ENCODE results near the gene ARHGAP10. TPM values are rescaled to one million over a fixed set of nuclear protein-coding genes. Genes with fewer than 3 reads are reported as not detected.

ARHGAP10 gene
- total RNA-seq, 1 donor from 2014 or later: 20.2 TPM

GRCh38 chr4:148041606-148042329 is 309.9 kb downstream of the ARHGAP10 start:
- Histone ChIP-seq H4K20me1 (ENCODE audit: low read depth) (no peaks in the 10 kb centered on the region), H3K27me3 (no peaks in the 10 kb centered on the region), H3K4me1 (no peaks in the 10 kb centered on the region), H3K9ac (no peak overlapping the region), H3F3A (ENCODE audit: low read depth) (no peaks in the 10 kb centered on the region), H3K9me3 (ENCODE audit: low read depth) (no peaks in the 10 kb centered on the region), H3K27ac (no peak overlapping the region), H3K79me2 (ENCODE audit: low read depth) (no peaks in the 10 kb centered on the region), H3K4me3 (no peak overlapping the region), H3K36me3 (no peaks in the 10 kb centered on the region), H3K4me2 (no peak overlapping the region), H2AFZ (replicated peaks) (no peak overlapping the region)
- H3K4me1 Mint-ChIP-seq: peaks cover 2% of the 10 kb centered on the region
- H3K9me3 Mint-ChIP-seq: no peaks in the 10 kb centered on the region
- TF ChIP-seq EZH2 (IDR thresholded peaks at IDR 0.05) (no peak), CTCF (IDR thresholded peaks at IDR 0.05) (no peak), EZH2phosphoT487 (IDR thresholded peaks at IDR 0.05) (no peak)
- no peak overlapping the region for H3K4me3 Mint-ChIP-seq
- H3K36me3 Mint-ChIP-seq: no peaks in the 10 kb centered on the region
- no peak for DNase-seq (ENCODE audit: low spot score)
- peaks cover 3% of the 10 kb centered on the region for H3K27me3 Mint-ChIP-seq (ENCODE audit: insufficient read depth, low read depth)
- H3K27ac Mint-ChIP-seq: no peak overlapping the region

GRCh38 chr4:148044089-148044911 is 312.4 kb downstream of the ARHGAP10 start:
- H3K27ac Mint-ChIP-seq: no peak overlapping the region
- H3K36me3 Mint-ChIP-seq: peaks cover 5% of the 10 kb centered on the region
- TF ChIP-seq EZH2 (IDR thresholded peaks at IDR 0.05) (no peak), CTCF (IDR thresholded peaks at IDR 0.05) (no peak), EZH2phosphoT487 (IDR thresholded peaks at IDR 0.05) (no peak)

GRCh38 chr4:148044912-148045352 is 313.0 kb downstream of the ARHGAP10 start:
- Histone ChIP-seq H3K36me3 (no peaks in the 10 kb centered on the region), H2AFZ (replicated peaks) (no peak overlapping the region), H3K4me3 (no peak overlapping the region), H3K79me2 (ENCODE audit: low read depth) (no peaks in the 10 kb centered on the region), H4K20me1 (ENCODE audit: low read depth) (no peaks in the 10 kb centered on the region), H3K9ac (no peak overlapping the region), H3K4me2 (no peak overlapping the region), H3F3A (ENCODE audit: low read depth) (no peaks in the 10 kb centered on the region), H3K9me3 (ENCODE audit: low read depth) (no peaks in the 10 kb centered on the region), H3K4me1 (no peaks in the 10 kb centered on the region), H3K27me3 (no peaks in the 10 kb centered on the region), H3K27ac (no peak overlapping the region)
- peaks cover 2% of the 10 kb centered on the region for H3K4me1 Mint-ChIP-seq
- H3K27me3 Mint-ChIP-seq (ENCODE audit: insufficient read depth, low read depth): peaks cover 3% of the 10 kb centered on the region
- DNase-seq (ENCODE audit: low spot score): no peak
- peaks cover 5% of the 10 kb centered on the region for H3K36me3 Mint-ChIP-seq
- TF ChIP-seq EZH2 (IDR thresholded peaks at IDR 0.05) (no peak), EZH2phosphoT487 (IDR thresholded peaks at IDR 0.05) (no peak), CTCF (IDR thresholded peaks at IDR 0.05) (peak; percentile 10)
- H3K27ac Mint-ChIP-seq: no peak overlapping the region
- no peak overlapping the region for H3K4me3 Mint-ChIP-seq
- H3K9me3 Mint-ChIP-seq: no peaks in the 10 kb centered on the region

More at GRCh38 chr4:148044089-148044911, 312.4 kb downstream of the ARHGAP10 start:
- Mint-ChIP-seq H3K27me3 (ENCODE audit: insufficient read depth, low read depth) (peaks cover 3% of the 10 kb centered on the region), H3K4me3 (no peak overlapping the region), H3K9me3 (no peaks in the 10 kb centered on the region), H3K4me1 (peaks cover 2% of the 10 kb centered on the region)
- Histone ChIP-seq H3K79me2 (ENCODE audit: low read depth) (no peaks in the 10 kb centered on the region), H3K27ac (no peak overlapping the region), H4K20me1 (ENCODE audit: low read depth) (no peaks in the 10 kb centered on the region), H3K27me3 (no peaks in the 10 kb centered on the region), H3K4me1 (no peaks in the 10 kb centered on the region), H3K4me3 (no peak overlapping the region), H3K9ac (no peak overlapping the region), H3K9me3 (ENCODE audit: low read depth) (no peaks in the 10 kb centered on the region), H2AFZ (replicated peaks) (no peak overlapping the region), H3K36me3 (no peaks in the 10 kb centered on the region), H3F3A (ENCODE audit: low read depth) (no peaks in the 10 kb centered on the region), H3K4me2 (no peak overlapping the region)
- DNase-seq (ENCODE audit: low spot score): no peak

Data from neural progenitor cell (in vitro differentiated cells).